Iris pigment epithelial cell (primary cell): Measurements from ENCODE around the gene FRAS1.
"Not testable (repeated sequence)": the region's sequence is repeated elsewhere in the genome, so short reads cannot be mapped to it uniquely, and the experiment has no call there.

ENCODE experiments used
- DNase-seq: peaks from one replicate; pipeline ENCODE4 v3.0.0-alpha.2; 2011; ENCODE audit warnings: low read depth

The FRAS1 gene

GRCh38 chr4:78165758-78166157 lies 108.6 kb downstream of the FRAS1 start:
- DNase-seq = no peak

GRCh38 chr4:78166622-78167021 lies 109.5 kb downstream of the FRAS1 start:
- no peak for DNase-seq

GRCh38 chr4:78167510-78167909 lies 110.4 kb downstream of the FRAS1 start:
- DNase-seq = no peak

- DNase-seq = no peak
These were observed 110.9 kb downstream of the FRAS1 start for GRCh38 chr4:78168029-78168428.

- no peak for DNase-seq
These were observed 112.6 kb downstream of the FRAS1 start for GRCh38 chr4:78169728-78170127.

GRCh38 chr4:78171482-78171881 lies 114.4 kb downstream of the FRAS1 start:
- no peak for DNase-seq

- DNase-seq = no peak
These were observed 117.8 kb downstream of the FRAS1 start for GRCh38 chr4:78174891-78175290.

- DNase-seq = no peak
These were observed 122.1 kb downstream of the FRAS1 start for GRCh38 chr4:78179196-78179595.

GRCh38 chr4:78181681-78182234 lies 124.6 kb downstream of the FRAS1 start:
- DNase-seq = not testable (repeated sequence)

- no peak for DNase-seq
These were observed 127.5 kb downstream of the FRAS1 start for GRCh38 chr4:78184584-78184983.

- no peak for DNase-seq
These were observed 128.0 kb downstream of the FRAS1 start for GRCh38 chr4:78185117-78185516.

- DNase-seq = no peak
These were observed 129.7 kb downstream of the FRAS1 start for GRCh38 chr4:78186597-78187543.

- DNase-seq = no peak
These were observed 132.9 kb downstream of the FRAS1 start for GRCh38 chr4:78190068-78190467.

GRCh38 chr4:78190595-78190994 lies 133.5 kb downstream of the FRAS1 start:
- no peak for DNase-seq

GRCh38 chr4:78197947-78198346 lies 140.8 kb downstream of the FRAS1 start:
- no peak for DNase-seq

- no peak for DNase-seq
These were observed 142.9 kb downstream of the FRAS1 start for GRCh38 chr4:78199984-78200383.

- DNase-seq = no peak
These were observed 143.8 kb downstream of the FRAS1 start for GRCh38 chr4:78200949-78201348.

GRCh38 chr4:78204176-78204575 lies 147.1 kb downstream of the FRAS1 start:
- DNase-seq = no peak

GRCh38 chr4:78205591-78205990 lies 148.5 kb downstream of the FRAS1 start:
- no peak for DNase-seq

- DNase-seq = no peak
These were observed 150.4 kb downstream of the FRAS1 start for GRCh38 chr4:78207541-78207940.

GRCh38 chr4:78207951-78208350 lies 150.8 kb downstream of the FRAS1 start:
- no peak for DNase-seq

GRCh38 chr4:78208896-78209295 lies 151.8 kb downstream of the FRAS1 start:
- not testable (repeated sequence) for DNase-seq

- DNase-seq = no peak
These were observed 153.7 kb downstream of the FRAS1 start for GRCh38 chr4:78210694-78211410.
